ENCODE measurements around the gene KCTD21.
"Not testable (repeated sequence)": the region's sequence is repeated elsewhere in the genome, so short reads cannot be mapped to it uniquely, and the experiment has no call there.

DNA sequence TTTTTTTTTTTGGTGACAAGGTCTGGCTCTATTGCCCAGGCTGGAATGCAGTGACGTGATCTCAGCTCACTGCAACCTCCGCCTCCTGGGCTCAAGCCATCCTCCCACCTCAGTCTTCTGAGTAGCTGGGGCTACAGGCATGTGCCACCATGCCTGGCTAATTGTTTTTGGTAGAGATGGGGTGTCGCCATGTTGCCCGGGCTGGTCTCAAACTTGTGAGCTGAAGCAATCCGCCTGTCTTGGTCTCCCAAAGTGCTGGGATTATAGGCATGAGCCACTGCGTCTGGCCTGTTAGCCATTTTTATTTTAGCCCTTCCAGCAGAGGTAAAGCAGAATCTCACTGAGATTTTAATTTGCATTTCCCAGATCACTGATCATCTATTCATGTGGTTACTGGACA, 44.6 kb upstream of the KCTD21 start:
- TF ChIP-seq POLR2A, POLR2AphosphoS5, EP300 (IDR thresholded peaks at IDR 0.05): not testable (repeated sequence)
- TF ChIP-seq, protein P1, sequence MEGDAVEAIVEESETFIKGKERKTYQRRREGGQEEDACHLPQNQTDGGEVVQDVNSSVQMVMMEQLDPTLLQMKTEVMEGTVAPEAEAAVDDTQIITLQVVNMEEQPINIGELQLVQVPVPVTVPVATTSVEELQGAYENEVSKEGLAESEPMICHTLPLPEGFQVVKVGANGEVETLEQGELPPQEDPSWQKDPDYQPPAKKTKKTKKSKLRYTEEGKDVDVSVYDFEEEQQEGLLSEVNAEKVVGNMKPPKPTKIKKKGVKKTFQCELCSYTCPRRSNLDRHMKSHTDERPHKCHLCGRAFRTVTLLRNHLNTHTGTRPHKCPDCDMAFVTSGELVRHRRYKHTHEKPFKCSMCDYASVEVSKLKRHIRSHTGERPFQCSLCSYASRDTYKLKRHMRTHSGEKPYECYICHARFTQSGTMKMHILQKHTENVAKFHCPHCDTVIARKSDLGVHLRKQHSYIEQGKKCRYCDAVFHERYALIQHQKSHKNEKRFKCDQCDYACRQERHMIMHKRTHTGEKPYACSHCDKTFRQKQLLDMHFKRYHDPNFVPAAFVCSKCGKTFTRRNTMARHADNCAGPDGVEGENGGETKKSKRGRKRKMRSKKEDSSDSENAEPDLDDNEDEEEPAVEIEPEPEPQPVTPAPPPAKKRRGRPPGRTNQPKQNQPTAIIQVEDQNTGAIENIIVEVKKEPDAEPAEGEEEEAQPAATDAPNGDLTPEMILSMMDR (IDR thresholded peaks at IDR 0.05) = not testable (repeated sequence)
